Stimulated activated CD4-positive, alpha-beta T cell treated with anti-CD3 and anti-CD28 coated beads, TNF-alpha, amount 100 ng/mL, for 1 hour (primary cell): ENCODE measurements around the gene TIRAP.

ENCODE experiments used
- DNase-seq, 3 donors: peaks; one replicate each; pipeline ENCODE4 v3.0.0-alpha.2; 2020; ENCODE audit warnings: low read depth in 3 of 3, low spot score in 1 of 3

Gene TIRAP

DNA sequence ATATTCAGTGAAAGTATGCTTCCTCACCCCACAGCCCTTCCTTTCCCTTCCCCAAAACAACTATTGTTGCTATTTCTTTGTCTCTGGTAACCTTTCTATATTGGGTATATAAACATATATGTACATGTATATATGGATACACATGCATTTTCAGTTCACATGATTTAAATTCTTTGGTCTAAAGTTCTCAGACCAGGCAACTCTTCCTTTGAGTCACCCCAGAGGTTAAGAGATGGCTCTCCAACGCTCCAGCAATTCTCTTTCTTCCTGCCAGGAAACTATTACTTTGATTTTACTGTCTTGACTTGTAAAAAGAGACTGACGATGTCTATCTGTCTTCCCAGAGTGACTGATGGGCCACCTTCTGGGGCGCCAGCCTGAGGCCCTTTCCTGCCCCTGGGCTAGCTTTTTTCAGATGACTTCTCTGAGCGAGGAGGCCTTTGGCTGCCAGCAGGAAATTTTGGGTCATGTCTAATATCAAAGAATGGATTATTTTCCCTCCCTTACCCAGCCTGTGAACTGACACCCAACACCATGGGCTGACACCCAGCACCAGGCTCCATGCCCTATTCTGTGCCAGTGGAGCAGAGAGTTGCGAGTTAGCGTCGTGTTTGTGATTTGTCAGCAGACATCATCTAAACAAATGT is 58.2 kb downstream of the TIRAP start:
- no peak for DNase-seq

DNA sequence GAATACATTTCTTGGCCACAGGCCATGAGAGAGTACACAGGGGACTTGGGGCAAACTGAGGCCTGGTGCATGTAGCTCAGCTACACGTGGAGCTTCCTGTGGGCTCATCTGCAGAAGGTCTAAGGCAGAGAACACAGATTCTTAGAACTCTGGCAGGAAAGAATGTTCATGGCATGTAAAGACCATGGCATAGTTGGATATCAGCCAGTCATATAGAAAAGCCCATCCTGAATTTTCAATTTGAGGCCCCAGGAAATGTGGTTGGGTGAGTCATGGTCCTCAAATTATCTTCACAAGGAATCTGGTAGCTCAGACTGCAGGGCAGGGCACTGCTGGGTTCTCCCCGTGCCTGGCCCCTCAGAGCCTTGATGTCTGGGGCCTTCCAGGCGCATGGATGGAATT is 58.9 kb downstream of the TIRAP start:
- DNase-seq = no peak

DNA sequence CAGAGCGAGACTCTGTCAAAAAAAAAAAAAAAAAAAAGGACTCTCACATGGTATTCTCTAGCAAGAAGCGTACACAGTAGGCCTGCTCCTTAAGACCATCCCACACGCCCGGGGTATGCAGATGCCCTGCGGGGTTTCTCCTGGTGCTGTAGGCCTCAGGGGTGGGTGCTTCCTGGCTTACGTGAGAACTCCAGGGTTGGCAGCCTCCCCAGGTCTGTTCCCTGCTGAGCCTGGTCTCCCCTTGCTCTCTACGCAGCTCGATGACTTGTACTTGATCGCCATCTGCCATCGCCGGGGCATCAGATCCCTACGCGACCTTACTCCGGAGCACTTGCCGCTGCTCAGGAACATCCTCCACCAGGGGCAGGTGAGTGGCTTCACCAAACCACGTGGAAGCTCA is 60.2 kb downstream of the TIRAP start:
- no peak for DNase-seq
